Epithelial cell of proximal tubule (primary cell): ENCODE measurements around the gene CGRRF1. TPM values are rescaled to one million over a fixed set of nuclear protein-coding genes. Genes with fewer than 3 reads are reported as not detected.

Experiments
- DNase-seq: peaks from one replicate; pipeline ENCODE4 v3.0.0-alpha.2; 2011; ENCODE audit warnings: low read depth
- H3K4me3 ChIP-seq: 2 replicates; pipeline ENCODE4 v1.5.1; 2011; ENCODE audit warnings: low read depth, mild to moderate bottlenecking, low read length
- total RNA-seq: library from RNA; depleted of rRNA; stranded (reverse); fragments of >200 nt; gene quantifications from 2 replicates; pipeline ENCODE4 v1.2.3, GENCODE V29; 2015
- TF ChIP-seq, protein P1 (sequence below): conservative IDR thresholded peaks from 2 replicates; pipeline ENCODE4 v1.5.1; 2012; ENCODE audit warnings: low read depth, mild to moderate bottlenecking, low read length

CGRRF1 gene
- total RNA-seq, 1 donor from 2014 or later: 5.4 TPM

DNA sequence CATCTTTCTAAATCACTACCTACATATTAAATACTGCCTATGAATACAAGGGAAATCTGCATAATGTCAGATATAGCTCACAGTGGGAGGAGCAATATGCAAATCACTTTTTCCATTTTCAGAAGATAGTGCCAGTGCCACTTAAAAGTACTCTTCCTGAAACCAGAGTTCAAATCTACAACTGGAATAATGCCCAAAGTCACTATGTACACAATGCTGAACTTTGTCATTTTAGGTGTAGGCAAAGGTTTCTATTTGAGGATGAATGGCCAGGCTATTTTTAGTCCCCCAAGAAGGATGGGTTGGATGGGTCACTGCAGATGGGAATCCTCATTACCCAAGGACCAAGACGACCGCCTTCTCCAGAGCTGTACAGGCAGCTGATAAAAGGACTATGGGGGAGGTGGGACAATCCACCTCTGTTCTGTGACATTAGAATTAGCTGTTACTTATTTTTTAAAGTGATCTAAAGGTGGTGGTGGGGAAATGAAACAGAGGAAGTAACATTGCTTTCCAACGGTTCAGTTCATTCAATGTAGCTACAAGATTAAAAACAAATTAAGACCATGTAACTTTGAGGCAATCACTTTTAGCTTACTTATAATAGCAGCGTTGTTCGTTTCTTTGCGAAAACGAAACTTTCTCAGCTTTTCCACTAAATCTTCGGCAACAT lies 26.5 kb upstream of the CGRRF1 start:
- no peak for DNase-seq
- TF ChIP-seq, protein P1, sequence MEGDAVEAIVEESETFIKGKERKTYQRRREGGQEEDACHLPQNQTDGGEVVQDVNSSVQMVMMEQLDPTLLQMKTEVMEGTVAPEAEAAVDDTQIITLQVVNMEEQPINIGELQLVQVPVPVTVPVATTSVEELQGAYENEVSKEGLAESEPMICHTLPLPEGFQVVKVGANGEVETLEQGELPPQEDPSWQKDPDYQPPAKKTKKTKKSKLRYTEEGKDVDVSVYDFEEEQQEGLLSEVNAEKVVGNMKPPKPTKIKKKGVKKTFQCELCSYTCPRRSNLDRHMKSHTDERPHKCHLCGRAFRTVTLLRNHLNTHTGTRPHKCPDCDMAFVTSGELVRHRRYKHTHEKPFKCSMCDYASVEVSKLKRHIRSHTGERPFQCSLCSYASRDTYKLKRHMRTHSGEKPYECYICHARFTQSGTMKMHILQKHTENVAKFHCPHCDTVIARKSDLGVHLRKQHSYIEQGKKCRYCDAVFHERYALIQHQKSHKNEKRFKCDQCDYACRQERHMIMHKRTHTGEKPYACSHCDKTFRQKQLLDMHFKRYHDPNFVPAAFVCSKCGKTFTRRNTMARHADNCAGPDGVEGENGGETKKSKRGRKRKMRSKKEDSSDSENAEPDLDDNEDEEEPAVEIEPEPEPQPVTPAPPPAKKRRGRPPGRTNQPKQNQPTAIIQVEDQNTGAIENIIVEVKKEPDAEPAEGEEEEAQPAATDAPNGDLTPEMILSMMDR: no peak
- H3K4me3 ChIP-seq: no peak overlapping the region

DNA sequence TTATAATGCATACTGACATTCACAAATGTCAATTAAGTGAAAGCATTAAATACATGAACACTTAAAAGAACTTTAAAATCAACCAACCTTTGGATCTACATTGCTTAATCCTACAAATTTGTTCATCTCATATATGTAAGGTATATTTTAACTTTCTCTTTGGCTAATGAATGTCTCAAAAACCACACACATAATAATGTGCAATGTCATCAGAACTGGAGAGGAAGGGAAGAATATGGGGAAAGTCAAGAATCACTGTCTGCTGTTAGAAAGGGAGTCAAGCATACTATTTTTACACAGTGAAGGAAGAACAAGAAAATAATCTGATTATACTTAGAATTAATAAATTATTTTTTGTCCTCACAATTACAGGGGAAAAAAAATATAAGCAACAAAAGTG lies 25.9 kb upstream of the CGRRF1 start:
- no peak for DNase-seq
- TF ChIP-seq, protein P1: no peak
- H3K4me3 ChIP-seq: no peak overlapping the region

GRCh38 chr14:54486685-54487084 lies 23.0 kb upstream of the CGRRF1 start:
- TF ChIP-seq, protein P1: no peak
- no peak overlapping the region for H3K4me3 ChIP-seq
- no peak for DNase-seq

GRCh38 chr14:54487771-54488170 lies 21.9 kb upstream of the CGRRF1 start:
- peak; percentile 53 for DNase-seq
- H3K4me3 ChIP-seq: peak overlapping the region; percentile 93
- TF ChIP-seq, protein P1: no peak

DNA sequence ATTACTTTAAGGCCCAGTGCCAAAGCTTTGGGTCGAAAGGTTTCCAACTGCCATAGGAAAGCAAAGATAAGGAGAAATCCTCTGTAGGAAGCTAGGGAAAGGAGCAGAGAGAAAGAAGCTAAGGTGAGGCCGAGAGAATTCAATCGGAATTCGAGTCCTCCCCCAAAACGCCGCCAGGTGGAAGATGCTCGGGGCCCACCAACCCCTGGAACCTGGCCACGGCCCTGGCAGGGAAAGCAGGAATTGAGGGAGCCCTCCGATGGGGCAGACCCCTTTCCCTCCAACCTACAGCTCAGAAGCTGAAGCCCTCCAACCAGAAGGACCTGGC lies 21.4 kb upstream of the CGRRF1 start:
- no peak for DNase-seq
- TF ChIP-seq, protein P1: no peak
- peak overlapping the region; percentile 93 for H3K4me3 ChIP-seq

GRCh38 chr14:54488646-54489317 lies 20.9 kb upstream of the CGRRF1 start, which contains the start of gene GMFB:
GMFB (minus strand) TSS chr14:54488980; CDS start chr14:54488927, 53 bp downstream.
- H3K4me3 ChIP-seq: peak within 1 kb of the TSS; percentile 93
- TF ChIP-seq, protein P1: peak; percentile 57
- peak; percentile 67 for DNase-seq

DNA sequence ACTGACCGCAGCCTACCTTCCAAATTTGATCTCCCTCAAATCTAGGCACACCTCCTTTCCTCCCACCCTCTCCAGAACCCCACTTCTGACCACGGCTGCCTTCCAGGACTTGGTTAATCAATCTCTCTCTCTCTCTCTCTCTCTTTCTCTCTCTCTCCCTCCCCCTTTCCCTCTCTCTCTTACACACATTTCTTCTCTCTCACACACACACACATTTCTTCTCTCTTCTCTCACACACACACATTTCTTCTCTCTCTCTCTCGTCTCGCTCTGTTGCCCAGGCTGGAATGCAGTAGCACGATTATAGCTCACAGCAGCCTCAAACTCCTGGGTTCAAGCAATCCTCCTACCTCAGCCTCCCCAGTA lies 20.4 kb upstream of the CGRRF1 start:
- TF ChIP-seq, protein P1: no peak
- peak overlapping the region; percentile 93 for H3K4me3 ChIP-seq
- DNase-seq: no peak
